HCEC 1CT (cell line): ENCODE measurements around the gene KSR1.

Experiments used
- DNase-seq: peaks from one replicate; pipeline ENCODE4 v3.0.0-alpha.2; 2017

The KSR1 gene

DNA sequence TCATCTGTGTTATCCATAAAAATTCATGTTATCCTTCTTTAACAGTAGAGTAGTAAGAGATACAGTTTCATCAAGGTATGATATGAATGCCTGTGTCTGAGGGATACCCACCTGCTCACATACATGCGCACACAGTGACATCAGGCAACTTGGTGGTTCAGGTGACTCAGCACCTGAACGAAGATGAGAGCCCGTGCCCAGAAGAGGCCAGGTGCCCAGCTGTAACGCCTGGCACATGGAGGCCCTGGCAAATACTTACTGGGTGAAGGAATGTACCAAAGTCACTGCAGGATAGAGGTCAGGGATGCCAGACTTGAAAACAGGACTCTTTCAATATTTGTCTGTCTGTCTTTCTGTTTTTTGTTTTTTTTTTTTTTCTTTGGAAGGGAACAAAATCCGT is 102.1 kb downstream of the KSR1 start:
- DNase-seq = no peak

DNA sequence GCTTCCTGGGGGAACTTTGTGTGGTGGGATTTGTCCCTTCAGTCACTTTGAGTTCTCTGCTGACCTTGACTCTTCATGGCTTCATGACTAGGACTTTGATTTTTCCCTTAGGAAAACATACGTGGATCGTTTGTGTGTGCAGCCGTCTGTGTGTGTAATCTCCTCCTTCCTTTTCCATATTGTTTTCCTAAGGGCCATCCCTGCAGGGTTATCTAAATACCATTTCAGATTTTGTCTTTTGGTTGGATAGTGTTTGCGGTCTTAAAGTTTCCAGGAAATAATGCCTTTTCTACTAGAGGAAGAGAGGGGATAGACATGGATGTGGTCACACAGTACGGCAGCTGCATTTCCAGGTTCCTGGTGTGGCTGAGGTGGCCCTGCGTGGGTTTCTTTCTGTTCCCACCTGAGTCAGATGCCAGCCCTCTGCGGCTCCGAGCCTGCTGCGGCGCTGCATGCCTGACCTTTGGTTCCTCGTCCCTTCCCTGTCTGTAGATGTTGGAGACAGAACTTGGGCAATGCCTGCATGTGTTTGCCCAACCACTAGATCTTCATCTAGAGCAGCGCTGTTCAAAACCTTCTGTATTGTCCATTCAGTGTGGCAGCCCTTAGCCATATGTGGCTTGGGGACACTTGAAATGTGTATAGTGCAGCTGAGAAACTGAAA is 102.7 kb downstream of the KSR1 start:
- no peak for DNase-seq

DNA sequence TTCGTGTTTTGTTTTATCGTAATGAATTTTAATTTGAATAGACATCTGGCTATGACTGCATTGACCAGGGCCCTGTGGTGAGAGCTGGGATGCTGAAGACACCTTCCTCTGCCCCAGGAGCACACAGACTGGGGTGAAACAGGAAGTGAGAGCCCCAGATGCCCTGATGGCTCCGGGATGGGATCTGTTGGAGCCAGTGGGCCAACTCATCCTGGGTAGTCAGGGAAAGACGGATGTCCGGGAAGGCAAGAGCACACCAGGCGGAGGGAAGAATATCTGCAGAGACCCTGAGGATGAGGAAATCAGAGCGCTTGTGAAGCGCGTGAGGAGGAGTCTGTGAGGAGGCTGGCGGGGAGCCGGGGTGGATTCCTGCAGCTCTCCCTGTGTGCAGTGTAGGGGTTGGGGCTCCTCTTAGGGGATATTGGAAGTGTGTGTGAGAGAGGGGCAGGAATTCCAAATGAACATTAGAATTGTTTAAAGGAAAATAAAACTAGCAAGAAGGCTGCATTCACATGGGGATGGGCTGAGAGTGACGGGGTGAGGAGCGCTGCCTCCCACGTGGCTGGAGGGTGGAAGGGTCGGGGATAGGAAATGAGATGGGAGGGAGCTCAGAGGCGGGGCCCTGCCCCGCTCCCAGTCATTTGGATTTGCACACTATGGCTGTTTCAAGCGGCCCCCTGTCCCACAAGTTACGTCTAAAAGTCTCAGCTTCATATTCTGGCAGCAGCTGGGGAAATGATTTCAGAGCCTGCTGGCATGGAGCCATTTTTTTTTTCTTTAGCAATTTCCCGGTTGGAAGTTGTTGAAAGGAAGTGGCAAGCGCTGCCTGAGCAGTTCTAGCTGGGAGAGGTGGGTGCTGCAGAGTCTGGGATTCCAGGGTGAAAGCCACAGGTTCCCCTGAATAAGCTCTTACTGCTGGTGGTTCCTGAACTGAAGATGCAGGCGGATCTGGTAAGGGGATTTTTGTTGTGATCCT is 103.5 kb downstream of the KSR1 start:
- peak; percentile 84 for DNase-seq

DNA sequence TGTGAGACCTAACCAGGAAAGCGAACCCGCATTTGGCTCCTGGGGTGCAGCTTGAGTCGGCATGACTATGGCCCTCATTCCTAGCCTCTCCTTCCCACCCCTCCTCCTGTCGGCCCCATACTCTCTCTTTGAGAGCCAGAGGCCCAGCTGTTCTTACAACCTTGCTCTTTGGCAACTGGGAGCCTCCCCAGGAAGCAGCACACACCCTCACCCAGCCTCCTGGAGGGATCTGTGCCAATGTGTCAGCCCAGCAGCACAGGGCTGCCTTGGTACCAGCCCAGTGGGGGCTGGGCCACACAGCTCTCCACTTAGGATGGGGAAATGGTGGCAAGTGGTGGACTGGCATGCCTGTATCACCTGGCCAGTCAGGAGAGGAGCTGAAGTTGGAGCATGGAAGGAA is 104.4 kb downstream of the KSR1 start:
- peak; percentile 27 for DNase-seq

DNA sequence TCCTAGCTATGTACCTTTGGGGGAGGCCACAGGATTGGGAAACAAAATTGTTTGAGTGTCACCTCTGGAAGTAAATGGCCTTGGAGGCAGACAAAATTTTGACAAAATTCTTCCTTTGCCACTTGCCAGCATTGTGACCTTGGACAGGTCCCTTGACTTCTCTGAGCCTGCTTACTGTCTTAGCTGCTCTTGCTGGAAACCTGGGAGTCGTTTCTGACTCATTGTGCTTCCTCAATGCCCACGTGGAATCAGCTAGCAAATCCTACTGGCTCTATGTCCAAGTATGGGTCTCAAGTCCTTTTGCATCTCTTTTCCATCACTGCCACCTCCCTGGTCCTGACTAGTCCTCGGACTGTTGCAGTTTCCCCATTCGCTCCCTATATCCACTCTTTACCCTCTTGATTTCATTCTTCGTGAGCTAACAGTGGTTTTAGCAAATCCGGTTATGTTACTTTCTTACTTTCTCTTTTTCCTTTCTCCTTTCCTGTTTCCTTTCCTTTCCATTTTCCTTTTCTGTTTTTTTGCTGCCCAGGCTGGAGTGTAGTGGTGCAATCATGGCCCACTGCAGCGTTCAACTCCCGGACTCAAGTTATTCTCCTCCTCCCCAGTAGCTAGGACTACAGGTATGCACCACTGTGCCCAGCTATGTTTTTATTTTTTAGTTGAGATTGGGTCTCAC is 106.7 kb downstream of the KSR1 start:
- no peak for DNase-seq

DNA sequence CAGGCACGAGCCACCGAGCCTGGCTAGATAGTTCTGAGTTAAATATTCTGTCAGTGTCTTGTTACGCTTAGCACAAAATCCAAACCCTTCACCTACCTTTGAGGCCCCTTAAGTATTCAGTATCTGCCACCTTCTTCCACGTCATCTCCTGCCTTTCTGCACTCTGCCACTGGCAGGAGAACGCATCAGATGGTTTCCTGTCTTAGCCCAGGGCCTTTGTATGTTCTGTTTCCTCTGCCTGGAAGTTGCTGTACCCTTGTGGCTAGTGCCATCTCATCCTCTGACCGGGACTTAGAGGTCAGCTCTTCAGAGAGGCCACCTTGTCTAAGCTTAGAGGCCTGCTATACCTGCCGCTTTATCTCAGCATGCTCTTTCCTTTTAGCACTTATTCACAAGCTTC is 107.3 kb downstream of the KSR1 start:
- no peak for DNase-seq

DNA sequence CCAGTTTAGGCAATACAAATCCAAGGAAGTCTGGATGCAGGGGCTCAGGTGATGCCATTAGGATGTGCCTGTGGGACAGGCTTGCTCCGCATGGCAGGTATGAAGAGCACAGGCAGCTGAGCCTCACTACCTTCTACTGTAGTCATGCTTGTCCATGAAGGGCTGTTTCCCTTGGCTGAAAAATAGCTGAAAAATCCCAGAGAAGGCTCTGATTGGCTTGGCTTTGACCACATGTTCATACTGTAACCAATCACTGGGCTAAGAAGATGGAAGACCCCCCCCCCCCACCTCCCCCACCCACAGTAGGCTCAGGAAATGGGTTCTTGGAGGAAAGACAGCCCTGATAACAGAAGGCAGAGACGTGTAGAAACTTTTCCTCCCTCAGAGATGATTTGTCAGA is 108.2 kb downstream of the KSR1 start:
- no peak for DNase-seq

DNA sequence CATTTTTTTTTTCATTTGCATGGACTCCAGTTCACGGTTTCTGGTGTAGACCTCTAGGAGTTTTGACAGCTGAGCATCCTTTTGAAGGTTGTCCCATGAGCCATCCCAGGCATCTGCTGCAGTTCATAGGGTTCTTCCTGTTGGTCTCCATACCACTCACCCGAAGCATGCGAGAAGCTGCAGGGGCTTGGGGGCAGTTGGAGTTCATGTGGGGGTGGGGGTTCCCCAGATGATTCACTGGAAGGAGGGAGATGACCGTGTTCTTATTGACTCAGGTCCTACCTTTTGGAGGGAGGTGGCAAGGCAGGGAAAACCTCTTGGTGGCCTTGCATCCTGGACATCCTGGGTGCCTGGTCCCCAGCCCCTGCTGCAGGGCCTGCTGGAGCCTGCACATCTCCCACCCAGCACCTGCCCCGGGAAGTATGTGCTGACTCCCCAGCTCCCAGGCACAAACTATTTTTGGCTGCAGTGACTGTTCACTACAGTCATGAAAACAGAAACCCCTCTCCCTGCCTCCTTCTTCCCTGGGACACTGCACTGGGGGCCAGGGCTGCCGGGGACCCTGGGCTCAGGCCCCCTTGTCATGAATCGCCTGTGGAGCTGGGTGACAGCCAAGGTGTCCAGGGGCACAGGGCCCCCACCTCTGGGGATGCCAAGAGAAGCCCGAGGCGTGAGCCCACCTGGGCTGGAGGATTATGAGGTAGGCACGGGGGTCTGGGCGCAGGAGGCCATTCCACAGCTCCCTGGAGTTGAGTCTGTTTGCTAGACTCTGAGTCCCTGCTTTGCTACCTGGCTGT is 109.8 kb downstream of the KSR1 start:
- no peak for DNase-seq

DNA sequence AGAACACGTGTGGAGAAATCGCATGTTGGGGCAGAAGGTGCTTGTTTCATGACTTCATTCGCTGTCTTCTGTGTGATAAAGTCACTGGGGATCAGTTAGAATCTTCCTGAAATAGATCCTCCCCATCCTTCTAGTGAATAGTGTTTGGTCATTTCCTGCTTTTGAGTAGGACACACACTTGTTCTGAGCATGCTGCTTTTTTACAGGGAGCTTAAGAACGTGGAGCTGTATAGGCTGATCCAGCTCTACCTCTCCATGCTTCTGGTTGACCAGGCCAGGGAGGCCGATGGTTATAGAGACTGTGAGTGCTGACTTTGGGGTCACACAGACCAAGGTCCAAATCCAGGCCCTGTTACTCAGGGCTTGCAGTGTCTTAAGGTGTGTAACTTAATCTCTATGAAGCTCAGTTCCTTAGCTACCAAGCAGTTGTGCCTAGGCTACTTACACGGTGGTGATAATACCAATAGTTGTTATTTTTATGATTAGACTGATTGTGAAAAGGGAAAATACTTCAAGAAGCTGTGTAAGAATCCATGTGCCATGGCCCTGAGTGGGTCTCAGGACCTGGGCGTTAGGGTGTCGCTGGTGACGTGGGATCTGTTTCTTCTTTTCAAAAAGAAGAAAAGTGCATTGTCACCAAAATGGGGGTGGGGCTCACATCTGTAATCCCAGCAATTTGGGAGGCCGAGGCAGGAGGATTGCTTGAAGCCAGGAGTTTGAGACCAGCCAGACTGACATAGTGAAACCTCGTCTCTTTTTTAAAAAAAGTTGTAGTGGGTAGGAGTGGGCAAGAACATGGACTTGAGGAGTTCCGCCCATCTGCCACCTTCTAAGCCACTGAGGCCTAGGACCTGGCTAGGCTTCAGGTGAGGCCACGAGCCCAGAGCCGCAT is 110.7 kb downstream of the KSR1 start:
- DNase-seq = no peak

DNA sequence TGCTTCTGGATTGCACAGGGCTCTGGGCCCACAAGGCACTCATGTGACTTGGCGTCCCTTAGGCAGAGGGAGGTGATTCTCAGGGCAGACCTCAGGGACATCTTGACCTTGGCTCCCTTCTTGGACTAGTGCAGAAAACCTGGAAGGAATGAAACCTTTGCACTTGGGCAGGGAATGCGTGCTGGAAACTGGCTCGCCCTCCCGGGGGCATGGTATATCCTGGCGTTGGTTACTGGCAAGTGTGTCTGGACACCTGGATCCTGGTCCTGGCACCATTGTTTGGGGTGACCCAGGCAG is 111.3 kb downstream of the KSR1 start:
- no peak for DNase-seq

DNA sequence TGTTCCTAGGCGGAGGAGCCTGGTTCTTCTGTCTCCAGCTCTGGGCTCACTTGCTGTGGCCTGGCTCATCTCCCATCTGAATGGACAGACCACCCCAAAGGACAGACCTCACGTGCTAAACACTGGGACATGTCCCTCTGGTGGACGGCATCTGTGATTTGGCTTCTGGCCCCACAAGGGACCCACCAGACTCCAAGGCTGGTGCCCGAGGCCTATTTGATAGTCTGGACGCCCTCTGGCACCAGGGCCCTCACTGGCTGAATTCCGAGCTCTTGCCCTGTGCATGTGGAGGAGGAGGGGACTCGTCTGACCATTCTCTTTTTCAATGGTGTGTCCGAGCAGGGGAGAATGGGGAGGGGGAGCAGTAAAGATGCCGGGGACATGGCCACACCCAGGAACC is 112.0 kb downstream of the KSR1 start:
- no peak for DNase-seq

DNA sequence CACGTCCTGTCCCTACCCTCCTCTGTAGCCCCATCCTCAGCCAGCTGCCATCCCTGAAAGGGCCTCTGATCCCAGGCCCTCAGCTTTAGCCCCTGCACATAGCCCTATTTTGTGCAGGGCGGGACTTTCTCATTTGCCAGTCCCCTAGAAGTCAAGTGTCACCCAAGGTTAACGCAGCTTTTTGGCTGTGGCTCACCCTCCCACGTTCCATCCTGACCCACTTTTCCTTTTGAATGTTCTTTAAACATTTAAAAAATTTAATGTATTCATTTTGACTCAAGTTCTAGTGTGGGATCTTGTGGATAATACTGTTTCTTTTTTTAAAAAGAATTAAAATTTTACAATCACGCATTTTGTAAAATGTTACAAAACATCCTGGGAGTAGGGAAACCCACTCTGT is 112.6 kb downstream of the KSR1 start:
- DNase-seq = no peak

DNA sequence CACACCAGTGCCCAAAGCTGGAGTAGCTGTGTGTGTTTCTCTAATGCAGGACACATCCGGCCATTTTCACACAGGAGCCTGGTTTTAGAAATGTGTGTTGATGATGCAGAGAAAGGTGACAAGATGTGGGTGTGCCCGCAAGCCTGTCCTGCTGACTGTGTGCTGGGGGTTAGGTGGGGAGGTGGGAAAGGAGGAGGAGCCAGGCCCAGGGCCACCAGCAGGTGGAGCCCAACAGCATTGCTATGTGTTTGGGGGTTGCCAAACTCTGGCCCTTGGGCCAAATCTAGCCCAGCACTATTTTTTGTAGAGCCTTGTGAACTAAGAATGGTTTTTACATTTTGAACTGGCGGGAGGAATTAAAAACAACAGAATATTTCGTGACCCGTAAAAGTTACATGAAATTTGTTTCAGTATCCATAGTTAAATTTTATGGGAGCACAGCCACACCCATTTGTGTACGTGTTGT is 113.0 kb downstream of the KSR1 start:
- DNase-seq = no peak

DNA sequence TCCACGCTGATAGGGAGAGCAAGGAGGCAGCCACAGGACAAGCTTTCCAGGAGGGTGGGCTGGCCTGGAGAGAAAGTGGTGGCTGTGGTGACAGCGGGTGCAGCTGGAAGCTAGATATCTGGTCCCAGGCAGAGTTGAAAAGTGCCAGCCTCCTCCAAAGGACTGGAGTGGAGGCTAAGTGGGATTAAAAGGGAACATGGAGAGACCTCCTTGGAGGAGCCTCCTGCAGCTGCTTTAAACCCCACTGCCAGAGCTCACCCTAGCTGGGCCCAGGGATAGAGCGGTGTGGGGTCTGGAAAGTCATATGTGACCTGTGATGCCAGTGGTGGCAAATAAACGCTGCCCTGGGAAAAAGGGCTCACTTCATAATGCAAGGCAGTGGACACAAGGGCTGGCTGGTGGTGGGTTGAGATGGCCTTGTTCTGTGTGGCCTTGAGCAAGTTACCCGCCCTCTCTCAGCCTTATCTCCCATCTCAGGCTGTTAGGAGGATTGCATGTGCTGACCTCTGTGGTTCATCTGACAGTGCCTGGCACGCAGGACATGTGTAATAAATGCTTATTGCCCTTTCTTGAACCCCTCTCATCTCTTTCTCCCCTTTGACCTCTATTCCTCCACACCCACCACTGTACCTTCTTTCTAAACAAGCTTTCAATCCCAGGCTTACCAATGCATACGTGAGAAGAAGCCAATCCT is 113.8 kb downstream of the KSR1 start:
- DNase-seq = no peak

DNA sequence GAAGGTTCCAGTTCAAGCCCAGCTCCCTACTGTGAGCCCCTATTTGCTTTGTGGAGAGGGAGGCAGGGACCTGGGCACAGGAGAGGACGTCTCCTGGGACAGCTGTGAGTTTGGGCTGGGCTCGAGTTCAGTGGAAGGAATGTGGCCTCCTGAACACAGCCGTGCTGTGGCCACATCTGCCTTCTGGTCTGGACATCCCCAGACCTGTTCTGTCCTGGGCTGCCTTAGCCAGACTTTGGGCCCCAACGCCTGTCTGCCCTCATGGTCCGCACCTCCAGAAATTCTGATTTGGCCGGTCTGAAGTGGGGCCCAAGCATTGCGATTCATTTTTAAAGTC is 114.3 kb downstream of the KSR1 start:
- DNase-seq = no peak

DNA sequence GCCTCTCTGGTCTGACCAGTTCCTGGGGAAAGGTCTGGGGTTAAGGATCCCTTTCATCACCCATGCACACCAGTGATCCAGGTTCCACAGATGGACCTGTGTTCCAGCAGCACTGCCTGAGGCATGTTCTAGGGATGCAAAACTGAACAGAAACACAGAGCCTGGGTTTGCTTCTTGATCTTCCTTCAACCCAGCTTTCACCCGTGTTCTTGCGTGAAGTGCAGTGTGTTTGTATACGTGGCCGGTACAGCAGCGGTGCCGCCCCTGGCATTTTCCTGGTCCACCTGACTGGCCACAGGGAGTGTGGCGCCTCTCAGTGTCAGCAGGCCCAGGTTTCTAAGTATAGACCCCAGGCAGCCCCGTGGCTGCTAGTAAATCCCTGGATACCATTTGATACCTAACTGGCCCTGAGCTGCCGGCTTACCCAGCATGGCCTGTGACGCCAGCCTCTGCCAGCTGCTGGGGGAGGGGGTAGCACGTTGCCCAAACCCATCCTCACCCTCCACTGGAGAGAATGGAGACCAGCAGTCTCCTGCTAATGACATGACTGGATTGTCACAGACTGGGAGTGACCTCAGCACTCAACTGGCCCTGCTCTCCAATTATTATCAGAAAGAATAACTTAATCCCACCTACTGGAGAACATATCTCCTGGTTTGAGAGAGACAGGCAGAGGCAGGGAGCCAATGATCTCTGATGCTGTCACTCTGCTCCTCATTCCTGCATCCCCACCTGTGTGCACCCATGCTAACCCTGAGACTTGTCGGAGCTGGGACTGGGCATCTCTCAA is 115.5 kb downstream of the KSR1 start:
- no peak for DNase-seq

DNA sequence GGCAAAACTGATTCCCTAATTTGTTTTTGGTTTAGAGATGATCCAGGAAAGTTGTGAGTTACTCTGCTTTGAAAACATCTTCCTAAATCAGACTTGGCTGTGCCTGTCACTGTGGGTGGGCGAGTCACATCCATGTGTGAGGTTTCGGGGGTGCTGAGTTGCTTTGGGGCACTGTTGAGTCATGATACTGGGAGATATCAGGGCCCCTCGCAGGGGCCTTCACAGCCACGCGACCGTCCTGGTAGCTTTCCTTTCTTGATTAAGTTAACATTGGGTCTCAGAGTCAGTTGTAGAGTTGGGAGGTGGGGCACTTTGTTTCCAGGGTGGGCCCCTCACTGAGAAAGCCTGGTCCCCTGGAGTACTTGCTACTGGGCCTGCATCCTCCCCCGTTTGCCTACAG is 116.4 kb downstream of the KSR1 start:
- DNase-seq = peak; percentile 39

DNA sequence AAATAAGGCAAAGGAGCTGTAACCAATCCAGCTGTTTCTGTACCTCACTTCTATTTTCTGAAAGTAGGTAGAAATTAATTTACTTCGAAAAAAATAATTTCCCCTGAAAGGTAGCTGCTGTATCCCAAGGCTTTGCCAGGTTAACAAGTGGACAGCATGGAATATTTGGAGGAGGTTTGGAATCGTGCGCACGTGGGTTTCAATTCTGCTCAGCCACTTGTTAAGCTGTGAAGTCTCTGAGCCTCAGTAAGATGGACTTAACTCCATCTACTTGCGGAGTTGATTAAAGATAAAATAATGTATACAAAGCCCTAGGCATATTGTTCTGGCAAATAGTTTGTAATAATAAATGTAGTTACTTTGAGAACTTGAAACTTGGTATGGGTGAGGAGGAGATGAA is 117.3 kb downstream of the KSR1 start:
- no peak for DNase-seq

DNA sequence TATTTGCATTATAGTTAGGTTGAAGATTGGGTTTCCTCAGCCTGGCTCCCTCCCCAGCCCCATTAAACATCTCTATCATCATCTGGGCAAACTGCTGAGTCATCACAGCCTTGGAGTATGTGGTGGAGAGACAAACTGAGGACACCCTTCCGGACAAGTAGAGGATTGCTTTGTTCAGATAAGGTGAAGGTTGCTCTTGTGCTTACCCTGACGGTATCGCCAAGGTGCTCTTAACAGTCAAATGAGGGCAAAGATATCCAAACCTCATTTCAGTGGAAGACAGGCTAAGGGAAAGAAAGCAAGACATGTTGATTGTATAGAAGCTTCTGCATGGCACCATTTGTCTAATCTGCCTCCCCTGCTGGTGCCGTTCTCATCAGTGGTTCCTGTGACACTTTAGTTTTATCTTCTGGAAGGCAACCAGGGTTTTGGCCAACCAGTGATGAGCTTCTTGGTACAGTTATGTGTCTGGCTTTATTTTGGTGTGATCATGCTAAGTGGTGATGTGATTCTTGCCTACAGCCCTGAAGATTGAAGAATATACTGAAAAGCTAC is 117.8 kb downstream of the KSR1 start:
- DNase-seq = peak; percentile 25
